HCT116 (cell line): Measurements from ENCODE around the gene TRIM56. TPM values are rescaled to one million over a fixed set of nuclear protein-coding genes. Genes with fewer than 3 reads are reported as not detected.
"Not testable (repeated sequence)": the region's sequence is repeated elsewhere in the genome, so short reads cannot be mapped to it uniquely, and the experiment has no call there.

ENCODE experiments used
- ATAC-seq: fragments of 200-7000 bp; cut with Tn5 transposase; 2 replicates; pipeline ENCODE4 v1.9.1; 2020; ENCODE audit warnings: mild to moderate bottlenecking, moderate library complexity
- BruUV-seq: library from RNA; stranded (reverse); fragments of 400-500 nt; replicated peaks from 2 replicates; lab custom pipeline; 2021; lab: Mats Ljungman, UMichigan
- CTCF ChIA-PET: fragments of 300-600 bp; sonication (Branson Sonifier 250); formaldehyde crosslinking; loops from one replicate; lab custom pipeline; 2021; ENCODE audit warnings: antibody characterized with exemption; lab: Charles Lee
- POLR2A ChIA-PET: fragments of 300-600, 350-600 bp; sonication (Branson Sonifier 250); formaldehyde crosslinking; loops from one replicate; lab custom pipeline; 2021; ENCODE audit warnings: antibody characterized with exemption; lab: Charles Lee
- RAD21 ChIA-PET, 2 experiments: fragments of 300-600 bp; sonication (Branson Sonifier 250); formaldehyde crosslinking; loops; one replicate each; lab custom pipeline; 2023; ENCODE audit warnings: low total read pairs in 2 of 2; ENCODE audit not compliant: uncharacterized antibody in 2 of 2, unreplicated experiment in 2 of 2, low non-redundant PET in 1 of 2; lab: Charles Lee
- DNase-seq: peaks from one replicate; pipeline ENCODE4 v3.0.0-alpha.2; 2010; ENCODE audit warnings: low read depth, low spot score
- H2AFZ ChIP-seq: fragments of 200-600 bp; shearing (Covaris generic), sonication (generic); 2 replicates; pipeline ENCODE4 v1.6.1; 2017; ENCODE audit warnings: low read depth, mixed run types, mixed read lengths, antibody characterized with exemption, low read length; ENCODE audit not compliant: poor library complexity, severe bottlenecking
- H3K27ac ChIP-seq: 2 replicates; pipeline ENCODE4 v1.5.1; 2012; ENCODE audit warnings: low read depth, low read length
- H3K27me3 ChIP-seq: fragments of 200-600 bp; sonication (generic); 2 replicates; pipeline ENCODE4 v1.6.1; 2016; ENCODE audit warnings: mixed run types, low read length, mixed read lengths; ENCODE audit not compliant: insufficient read depth
- H3K36me3 ChIP-seq, 2 experiments: fragments of 200-500 bp in 1 of 2; fragments of 200-600 bp in 1 of 2; sonication (Bioruptor generic) in 1 of 2; sonication (generic) in 1 of 2; 2 replicates each; pipeline versions ENCODE4 v1.5.1 to v1.6.1; 2014 to 2016; ENCODE audit warnings: low read length in 2 of 2, inconsistent platforms in 1 of 2, mixed read lengths in 1 of 2, mixed run types in 1 of 2; ENCODE audit not compliant: insufficient read depth in 2 of 2, control insufficient read depth in 1 of 2
- H3K4me1 ChIP-seq, 2 experiments: fragments of 200-600 bp in 1 of 2; sonication (generic) in 1 of 2; 2 replicates each; pipeline versions ENCODE4 v1.5.1 to v1.6.1; 2012 to 2017; ENCODE audit warnings: low read length in 2 of 2, inconsistent platforms in 1 of 2, mild to moderate bottlenecking in 1 of 2, mixed read lengths in 1 of 2, mixed run types in 1 of 2, moderate library complexity in 1 of 2; ENCODE audit not compliant: insufficient read depth in 2 of 2, control insufficient read depth in 1 of 2
- H3K4me2 ChIP-seq: fragments of 200-600 bp; sonication (generic); 2 replicates; pipeline ENCODE4 v1.6.1; 2017; ENCODE audit warnings: mixed run types, low read length, mixed read lengths
- H3K4me3 ChIP-seq, 2 experiments: fragments of 200-600 bp in 1 of 2; sonication (generic) in 1 of 2; replicated peaks in 1 of 2; 2 replicates each; pipeline ENCODE4 v1.5.1; 2011 to 2016; ENCODE audit warnings: low read length in 2 of 2, control low read depth in 1 of 2, low read depth in 1 of 2, mild to moderate bottlenecking in 1 of 2, mixed read lengths in 1 of 2, mixed run types in 1 of 2
- H3K79me2 ChIP-seq: fragments of 200-600 bp; sonication (generic); 2 replicates; pipeline ENCODE4 v1.6.1; 2017; ENCODE audit warnings: mild to moderate bottlenecking, mixed run types, low read length, moderate library complexity, mixed read lengths; ENCODE audit not compliant: insufficient read depth
- H3K9ac ChIP-seq: fragments of 200-600 bp; sonication (generic); 2 replicates; pipeline ENCODE4 v1.6.1; 2016; ENCODE audit warnings: low read length, mixed read lengths
- H3K9me2 ChIP-seq: fragments of 200-600 bp; sonication (generic), shearing (Covaris generic); 2 replicates; pipeline ENCODE4 v1.6.1; 2017; ENCODE audit warnings: mixed run types, mild to moderate bottlenecking, moderate library complexity; ENCODE audit not compliant: insufficient read depth
- H3K9me3 ChIP-seq, 2 experiments: fragments of 200-500 bp in 1 of 2; fragments of 200-600 bp in 1 of 2; sonication (Bioruptor generic) in 1 of 2; sonication (generic) in 1 of 2; 2 replicates each; pipeline ENCODE4 v1.6.1; 2014 to 2017; ENCODE audit warnings: low read length in 2 of 2, mixed read lengths in 2 of 2, inconsistent platforms in 1 of 2, low read depth in 1 of 2, mild to moderate bottlenecking in 1 of 2, mixed run types in 1 of 2, moderate library complexity in 1 of 2; ENCODE audit not compliant: control insufficient read depth in 1 of 2, insufficient read depth in 1 of 2
- H4K20me1 ChIP-seq: fragments of 200-600 bp; sonication (generic), shearing (Covaris generic); 2 replicates; pipeline ENCODE4 v1.6.1; 2017; ENCODE audit warnings: mixed run types, mild to moderate bottlenecking, moderate library complexity; ENCODE audit not compliant: insufficient read depth
- ELF1 ChIP-seq: IDR thresholded peaks from 2 replicates; pipeline ENCODE4 v1.6.1; 2012; ENCODE audit warnings: low read depth, borderline replicate concordance
- POLR2AphosphoS5 ChIP-seq: IDR thresholded peaks from 2 replicates; pipeline ENCODE4 v1.6.1; 2011; ENCODE audit warnings: mild to moderate bottlenecking, low read depth, low read length, moderate library complexity
- SRF ChIP-seq: IDR thresholded peaks from 2 replicates; pipeline ENCODE4 v1.6.1; 2012; ENCODE audit warnings: low read depth
- TCF7L2 ChIP-seq: IDR thresholded peaks from 2 replicates; pipeline ENCODE4 v1.7.0; 2011; ENCODE audit warnings: borderline replicate concordance, inconsistent platforms; ENCODE audit not compliant: insufficient read depth, insufficient read length; ENCODE audit errors: extremely low read depth
- intact Hi-C: fragments of 100-400 bp; cut with micrococcal nuclease; formaldehyde crosslinking; loops from 2 replicates; pipeline ENCODE4 v1.10.0; 2022
- total RNA-seq: library from RNA; stranded (reverse); gene quantifications from one replicate; pipeline ENCODE4 v1.2.1, GENCODE V29; 2021; ENCODE audit not compliant: unreplicated experiment

Gene TRIM56
- total RNA-seq, 1 experiment from 2014 or later, result 25.9 TPM

DNA sequence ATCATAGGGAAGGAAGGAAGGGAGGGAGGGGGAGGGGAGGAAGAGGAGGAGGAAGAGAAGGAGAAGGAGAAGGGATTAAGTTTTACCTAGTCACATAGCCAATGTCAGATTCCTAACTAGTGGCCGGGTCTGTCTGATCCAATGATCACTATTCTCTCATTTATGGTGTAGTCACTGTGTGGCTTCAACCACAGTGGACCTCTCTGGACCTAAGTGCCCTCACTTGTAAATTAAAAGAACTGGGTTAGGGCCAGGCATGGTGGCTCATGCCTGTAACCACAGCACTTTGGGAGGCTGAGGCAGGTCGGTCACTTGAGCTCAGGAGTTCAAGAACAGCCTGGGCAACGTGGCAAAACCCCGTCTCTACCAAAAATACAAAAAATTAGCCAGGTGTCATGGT lies 35.0 kb downstream of the TRIM56 start:
- Histone ChIP-seq H3K9me2 (no peaks in the 10 kb centered on the region), H3K4me1 (peaks cover 53 to 91% of the 10 kb centered on the region in 2 experiments), H3K79me2 (no peaks in the 10 kb centered on the region), H3K27ac (no peak overlapping the region), H4K20me1 (no peaks in the 10 kb centered on the region), H3K9ac (no peak overlapping the region), H3K36me3 (no peaks in the 10 kb centered on the region), H2AFZ (no peak overlapping the region), H3K4me2 (0 out of 2 replicates have a peak overlapping the region, but pooled peaks have one; percentile 4), H3K9me3 (no peaks in the 10 kb centered on the region), H3K27me3 (no peaks in the 10 kb centered on the region), H3K4me3 (no peak overlapping the region)
- ATAC-seq, result no peak
- ChIA-PET RAD21 (no interaction called here), CTCF (interaction anchor here (0.6 to 1.6 kb wide), 2 partner anchors 19 to 43 kb away, joined by 3 to 5 read pairs; no protein-coding TSS in a partner anchor), POLR2A (interaction anchor here (0.7 kb wide), 1 partner anchor 245 kb away, joined by 3 read pairs; the partner anchor contains the start of gene SRRT)
- TF ChIP-seq POLR2AphosphoS5 (no peak), SRF (no peak), ELF1 (no peak), TCF7L2 (no peak)
- intact Hi-C loops, result no loop called here
- DNase-seq, result no peak
- no TSS peak for BruUV-seq

- Histone ChIP-seq H3K4me2 (peak overlapping the region; percentile 81), H3K4me3 (peak overlapping the region; percentile 46 to 56), H3K27ac (peak overlapping the region; percentile 75), H3K4me1 (peaks cover 66 to 99% of the 10 kb centered on the region in 2 experiments), H3K9ac (peak overlapping the region; percentile 73)
- RAD21 ChIA-PET, H3K36me3 ChIP-seq, H3K9me2 ChIP-seq, H3K9me3 ChIP-seq, H2AFZ ChIP-seq, intact Hi-C loops, DNase-seq, ATAC-seq, H3K79me2 ChIP-seq, H4K20me1 ChIP-seq, H3K27me3 ChIP-seq: not testable (repeated sequence)
- BruUV-seq, result TSS peak; percentile 94
- CTCF ChIA-PET, result interaction anchor here (1.3 to 2.2 kb wide), 2 partner anchors 22 to 27 kb away, joined by 3 to 13 read pairs; no protein-coding TSS in a partner anchor
- POLR2A ChIA-PET, result interaction anchor here (0.6 to 2.8 kb wide), 6 partner anchors 9 to 642 kb away, joined by 3 to 8 read pairs (median 3); partner anchors contain the start of gene SLC12A9
Measured at GRCh38 chr7:101121631-101121990, 36.3 kb downstream of the TRIM56 start.
